Astrocyte of the cerebellum (primary cell): ENCODE data around the gene MREG.
"Not testable (repeated sequence)": the region's sequence is repeated elsewhere in the genome, so short reads cannot be mapped to it uniquely, and the experiment has no call there.

Source experiments
- DNase-seq: peaks from one replicate; pipeline ENCODE4 v3.0.0-alpha.2; 2011; ENCODE audit warnings: low read depth
- H3K4me3 ChIP-seq: 2 replicates; pipeline ENCODE4 v1.5.1; 2011; ENCODE audit warnings: mild to moderate bottlenecking, low read depth, low read length, moderate library complexity
- CTCF ChIP-seq: IDR thresholded peaks from 2 replicates; pipeline ENCODE4 v1.5.1; 2012; ENCODE audit warnings: low read length, low read depth, moderate library complexity, mild to moderate bottlenecking; ENCODE audit errors: missing control alignments
- in situ Hi-C: cut with HindIII; loops from 2 replicates; pipeline ENCODE4 v1.10.0; 2017; ENCODE audit warnings: low sequenced_read_pairs

The MREG gene

GRCh38 chr2:216001216-216002100, 11.9 kb downstream of the MREG start:
- in situ Hi-C loops = loop anchor here (5.0 kb wide), 1 partner anchor 36 kb away; no protein-coding TSS in a partner anchor
- TF ChIP-seq CTCF = no peak
- no peak for DNase-seq
- H3K4me3 ChIP-seq = no peak overlapping the region

- no peak for TF ChIP-seq CTCF
- no peak overlapping the region for H3K4me3 ChIP-seq
- in situ Hi-C loops = no loop called here
- no peak for DNase-seq
Observed at GRCh38 chr2:215998636-215999035, 14.7 kb downstream of the MREG start.

- no peak for TF ChIP-seq CTCF
- no peak for DNase-seq
- H3K4me3 ChIP-seq = no peak overlapping the region
- in situ Hi-C loops = no loop called here
Observed at GRCh38 chr2:215997219-215997618, 16.1 kb downstream of the MREG start.

- H3K4me3 ChIP-seq = no peak overlapping the region
- TF ChIP-seq CTCF = no peak
- in situ Hi-C loops = no loop called here
- peak; percentile 72 for DNase-seq
Observed at GRCh38 chr2:215994911-215995310, 18.4 kb downstream of the MREG start.

- in situ Hi-C loops, H3K4me3 ChIP-seq, DNase-seq: not testable (repeated sequence)
Observed at GRCh38 chr2:215988556-215989207, 24.7 kb downstream of the MREG start.

GRCh38 chr2:215985257-215985656, 28.1 kb downstream of the MREG start:
- no peak overlapping the region for H3K4me3 ChIP-seq
- in situ Hi-C loops = no loop called here
- TF ChIP-seq CTCF = no peak
- no peak for DNase-seq

GRCh38 chr2:215984661-215985060, 28.7 kb downstream of the MREG start:
- in situ Hi-C loops = no loop called here
- DNase-seq = no peak
- no peak for TF ChIP-seq CTCF
- no peak overlapping the region for H3K4me3 ChIP-seq
